PC-9 (cell line): ENCODE results near the gene THSD7B. TPM values are rescaled to one million over a fixed set of nuclear protein-coding genes. Genes with fewer than 3 reads are reported as not detected.

Experiments used
- BruUV-seq: library from RNA; stranded (reverse); fragments of 400-500 nt; replicated peaks from 2 replicates; lab custom pipeline; 2021; lab: Mats Ljungman, UMichigan
- CTCF ChIA-PET: fragments of 300-600 bp; sonication (Branson Sonifier 250); formaldehyde crosslinking; loops from one replicate; lab custom pipeline; 2022; ENCODE audit warnings: antibody characterized with exemption; lab: Charles Lee
- POLR2A ChIA-PET: fragments of 300-600 bp; sonication (Branson Sonifier 250); formaldehyde crosslinking; loops from one replicate; lab custom pipeline; 2022; ENCODE audit warnings: antibody characterized with exemption; ENCODE audit not compliant: unreplicated experiment; lab: Charles Lee
- DNase-seq, 2 experiments: peaks; one replicate each; pipeline versions ENCODE4 v3.0.0 to v3.0.0-alpha.2; 2015 to 2022; ENCODE audit warnings: mixed read lengths in 1 of 2
- H2AFZ ChIP-seq: fragments of 200-600 bp; sonication (generic); 2 replicates; pipeline ENCODE4 v1.8.1; 2017; ENCODE audit warnings: antibody characterized with exemption
- H3F3A ChIP-seq: fragments of 200-600 bp; sonication (generic); 2 replicates; pipeline ENCODE4 v1.8.1; 2017; ENCODE audit warnings: antibody characterized with exemption, mild to moderate bottlenecking, low read depth; ENCODE audit not compliant: insufficient read depth
- H3K27ac ChIP-seq: fragments of 200-600 bp; sonication (generic); 2 replicates; pipeline ENCODE4 v1.6.1; 2016; ENCODE audit warnings: mixed run types
- H3K27me3 ChIP-seq: fragments of 200-600 bp; sonication (generic); 2 replicates; pipeline ENCODE4 v1.6.1; 2016; ENCODE audit warnings: low read depth, mixed run types; ENCODE audit not compliant: insufficient read depth
- H3K36me3 ChIP-seq: fragments of 200-600 bp; sonication (generic); 2 replicates; pipeline ENCODE4 v1.6.1; 2016; ENCODE audit warnings: low read depth, mixed run types
- H3K4me1 ChIP-seq: fragments of 200-600 bp; sonication (generic); replicated peaks from 2 replicates; pipeline ENCODE4 v1.6.1; 2016; ENCODE audit warnings: mixed run types; ENCODE audit not compliant: insufficient read depth
- H3K4me2 ChIP-seq: fragments of 200-600 bp; sonication (generic); 2 replicates; pipeline ENCODE4 v1.6.1; 2017; ENCODE audit warnings: mixed run types
- H3K4me3 ChIP-seq: fragments of 200-600 bp; sonication (generic); 2 replicates; pipeline ENCODE4 v1.6.1; 2016; ENCODE audit warnings: mixed run types
- H3K79me2 ChIP-seq: fragments of 200-600 bp; sonication (generic); 2 replicates; pipeline ENCODE4 v1.6.1; 2017; ENCODE audit warnings: low read depth, mixed run types
- H3K9me2 ChIP-seq: fragments of 200-600 bp; sonication (generic); 2 replicates; pipeline ENCODE4 v1.8.1; 2017; ENCODE audit warnings: mild to moderate bottlenecking; ENCODE audit not compliant: insufficient read depth
- H3K9me3 ChIP-seq: fragments of 200-600 bp; sonication (generic); 2 replicates; pipeline ENCODE4 v1.8.1; 2016; ENCODE audit warnings: low read depth; ENCODE audit not compliant: insufficient read depth
- H4K20me1 ChIP-seq: fragments of 200-600 bp; sonication (generic); 2 replicates; pipeline ENCODE4 v1.8.1; 2017; ENCODE audit not compliant: insufficient read depth
- EZH2 ChIP-seq: fragments of 200-600 bp; sonication (generic); IDR thresholded peaks from 2 replicates; pipeline ENCODE4 v1.8.0; 2017; ENCODE audit warnings: antibody characterized with exemption, low read depth
- intact Hi-C: fragments of 100-400 bp; cut with micrococcal nuclease; formaldehyde crosslinking; loops from one replicate; pipeline ENCODE4 v1.10.0; 2022; ENCODE audit not compliant: unreplicated experiment
- total RNA-seq: library from RNA; stranded (reverse); gene quantifications from 2 replicates; pipeline ENCODE4 v1.2.3, GENCODE V29; 2021
- TF ChIP-seq, protein P1 (sequence below): fragments of 200-600 bp; sonication (generic); conservative IDR thresholded peaks from 2 replicates; pipeline ENCODE4 v1.6.1; 2017; ENCODE audit warnings: mixed run types, antibody characterized with exemption, mild to moderate bottlenecking, moderate library complexity

The THSD7B gene
- total RNA-seq, 1 experiment from 2014 or later = not detected

DNA sequence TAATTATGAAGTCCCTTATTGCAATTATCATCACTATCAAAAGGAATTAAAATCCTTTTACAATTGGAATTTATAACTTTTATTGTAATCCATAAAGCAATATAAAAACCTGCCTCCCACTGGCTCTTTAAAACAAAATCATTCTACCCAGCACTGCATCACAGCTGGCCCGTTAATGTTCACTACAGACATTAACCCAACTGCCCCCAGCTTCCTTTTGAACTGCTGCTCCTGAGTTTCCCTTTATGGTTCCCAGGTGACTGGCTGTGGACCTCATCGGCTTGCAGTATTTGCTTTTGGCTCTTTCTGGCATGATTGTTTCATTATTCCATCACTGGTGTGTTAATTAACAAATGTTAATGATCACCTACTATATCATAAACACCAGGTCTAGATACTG is 535.6 kb downstream of the THSD7B start:
- BruUV-seq = no TSS peak
- no peaks in the 10 kb centered on the region for H3K9me3 ChIP-seq
- no peaks in the 10 kb centered on the region for H3K36me3 ChIP-seq
- no peaks in the 10 kb centered on the region for H3F3A ChIP-seq
- H3K27me3 ChIP-seq = no peaks in the 10 kb centered on the region
- CTCF ChIA-PET = no interaction called here
- no peak overlapping the region for H3K4me3 ChIP-seq
- TF ChIP-seq, protein P1, sequence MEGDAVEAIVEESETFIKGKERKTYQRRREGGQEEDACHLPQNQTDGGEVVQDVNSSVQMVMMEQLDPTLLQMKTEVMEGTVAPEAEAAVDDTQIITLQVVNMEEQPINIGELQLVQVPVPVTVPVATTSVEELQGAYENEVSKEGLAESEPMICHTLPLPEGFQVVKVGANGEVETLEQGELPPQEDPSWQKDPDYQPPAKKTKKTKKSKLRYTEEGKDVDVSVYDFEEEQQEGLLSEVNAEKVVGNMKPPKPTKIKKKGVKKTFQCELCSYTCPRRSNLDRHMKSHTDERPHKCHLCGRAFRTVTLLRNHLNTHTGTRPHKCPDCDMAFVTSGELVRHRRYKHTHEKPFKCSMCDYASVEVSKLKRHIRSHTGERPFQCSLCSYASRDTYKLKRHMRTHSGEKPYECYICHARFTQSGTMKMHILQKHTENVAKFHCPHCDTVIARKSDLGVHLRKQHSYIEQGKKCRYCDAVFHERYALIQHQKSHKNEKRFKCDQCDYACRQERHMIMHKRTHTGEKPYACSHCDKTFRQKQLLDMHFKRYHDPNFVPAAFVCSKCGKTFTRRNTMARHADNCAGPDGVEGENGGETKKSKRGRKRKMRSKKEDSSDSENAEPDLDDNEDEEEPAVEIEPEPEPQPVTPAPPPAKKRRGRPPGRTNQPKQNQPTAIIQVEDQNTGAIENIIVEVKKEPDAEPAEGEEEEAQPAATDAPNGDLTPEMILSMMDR = no peak
- TF ChIP-seq EZH2 = no peak
- POLR2A ChIA-PET = no interaction called here
- H2AFZ ChIP-seq = no peak overlapping the region
- DNase-seq = no peak
- H3K27ac ChIP-seq = no peak overlapping the region
- H3K4me1 ChIP-seq = no peaks in the 10 kb centered on the region
- no peak overlapping the region for H3K4me2 ChIP-seq
- intact Hi-C loops = no loop called here
- H4K20me1 ChIP-seq = no peaks in the 10 kb centered on the region
- no peaks in the 10 kb centered on the region for H3K9me2 ChIP-seq
- H3K79me2 ChIP-seq = no peaks in the 10 kb centered on the region

DNA sequence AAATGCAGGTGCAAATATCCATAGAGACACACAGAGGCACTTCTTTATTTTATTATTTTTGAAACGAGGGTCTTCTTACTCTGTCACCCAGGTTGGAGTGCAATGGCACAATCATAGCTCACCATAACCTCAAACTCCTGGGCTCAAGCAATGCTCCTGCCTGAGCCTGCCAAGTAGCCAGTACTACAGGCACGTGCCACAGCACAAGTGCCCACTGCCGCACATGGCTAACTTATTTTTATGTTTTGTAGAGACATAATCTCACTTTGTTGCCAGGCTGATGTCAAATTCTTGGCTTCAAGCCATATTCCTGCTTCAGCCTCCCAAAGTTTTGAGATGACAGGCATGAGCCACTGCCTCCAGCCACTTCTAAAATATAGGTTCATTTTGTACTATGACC is 537.6 kb downstream of the THSD7B start:
- Histone ChIP-seq H3K27me3 (no peaks in the 10 kb centered on the region), H2AFZ (no peak overlapping the region), H3F3A (no peaks in the 10 kb centered on the region), H3K4me1 (no peaks in the 10 kb centered on the region), H4K20me1 (no peaks in the 10 kb centered on the region), H3K36me3 (no peaks in the 10 kb centered on the region), H3K9me3 (no peaks in the 10 kb centered on the region), H3K79me2 (no peaks in the 10 kb centered on the region), H3K27ac (no peak overlapping the region), H3K4me3 (no peak overlapping the region), H3K4me2 (no peak overlapping the region), H3K9me2 (0 out of 2 replicates have a peak, but pooled peaks cover 3% of the 10 kb centered on the region)
- intact Hi-C loops = no loop called here
- TF ChIP-seq, protein P1 = no peak
- no peak for TF ChIP-seq EZH2
- BruUV-seq = no TSS peak
- CTCF ChIA-PET = no interaction called here
- POLR2A ChIA-PET = no interaction called here
- DNase-seq = no peak

DNA sequence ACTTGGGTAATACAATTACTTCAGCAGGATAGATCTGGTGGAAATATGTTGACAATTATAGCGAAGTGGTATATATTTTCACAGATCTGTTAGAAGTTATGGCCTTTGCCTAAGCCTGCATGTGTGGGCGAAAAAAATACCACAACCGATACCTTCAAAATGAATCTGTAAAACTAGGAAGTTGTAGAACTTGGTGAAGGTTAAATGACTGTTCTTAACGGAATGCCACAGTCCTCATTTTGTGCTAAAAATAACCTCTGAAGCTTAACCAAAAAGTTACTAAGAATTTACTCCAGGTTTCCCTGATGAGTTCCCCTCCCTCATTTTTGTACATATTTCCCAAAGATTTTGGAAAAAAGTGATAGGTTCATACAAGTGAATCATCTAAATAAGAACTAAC is 550.7 kb downstream of the THSD7B start:
- Histone ChIP-seq H2AFZ (no peak overlapping the region), H3K79me2 (no peaks in the 10 kb centered on the region), H3K36me3 (no peaks in the 10 kb centered on the region), H3K4me2 (no peak overlapping the region), H3F3A (no peaks in the 10 kb centered on the region), H4K20me1 (no peaks in the 10 kb centered on the region), H3K9me2 (no peaks in the 10 kb centered on the region), H3K9me3 (no peaks in the 10 kb centered on the region), H3K27ac (no peak overlapping the region), H3K27me3 (no peaks in the 10 kb centered on the region), H3K4me1 (no peaks in the 10 kb centered on the region), H3K4me3 (no peak overlapping the region)
- CTCF ChIA-PET = no interaction called here
- intact Hi-C loops = no loop called here
- no peak for DNase-seq
- no TSS peak for BruUV-seq
- TF ChIP-seq EZH2 = no peak
- TF ChIP-seq, protein P1 = no peak
- POLR2A ChIA-PET = no interaction called here
